Spleen (tissue), 13 donors: ENCODE data around the gene ETFDH. TPM values are rescaled to one million over a fixed set of nuclear protein-coding genes. Genes with fewer than 3 reads are reported as not detected.
A peak's percentile ranks its signal among the peaks of the same experiment; 100 is the strongest.

ENCODE experiments used
- DNase-seq: peaks from one replicate; pipeline ENCODE4 v3.0.0-alpha.2; 2020
- H3K27ac ChIP-seq, 8 donors: fragments of 200-600 bp; sonication (generic) in 7 of 8; 1 replicate in 4 of 8; 2 replicates in 4 of 8; pipeline versions ENCODE4 v1.5.0 to v1.8.0; 2016 to 2021; ENCODE audit warnings: inconsistent platforms in 4 of 8, mild to moderate bottlenecking in 4 of 8, moderate library complexity in 1 of 8
- H3K27me3 ChIP-seq, 7 donors: fragments of 200-600 bp; sonication (generic) in 6 of 7; replicated peaks in 1 of 7; 1 replicate in 4 of 7; 2 replicates in 3 of 7; pipeline versions ENCODE4 v1.5.0 to v1.8.0; 2016 to 2021; ENCODE audit warnings: inconsistent platforms in 3 of 7, mild to moderate bottlenecking in 1 of 7
- H3K36me3 ChIP-seq, 6 donors: fragments of 200-600 bp; sonication (generic) in 5 of 6; 1 replicate in 4 of 6; 2 replicates in 2 of 6; pipeline versions ENCODE4 v1.5.0 to v1.8.0; 2016 to 2021; ENCODE audit warnings: inconsistent platforms in 2 of 6
- H3K4me1 ChIP-seq, 6 donors: fragments of 200-600 bp; sonication (generic) in 5 of 6; 1 replicate in 3 of 6; 2 replicates in 3 of 6; pipeline versions ENCODE4 v1.5.0 to v1.8.0; 2016 to 2021; ENCODE audit warnings: inconsistent platforms in 3 of 6
- H3K4me3 ChIP-seq, 8 donors: fragments of 200-600 bp; sonication (generic) in 7 of 8; 1 replicate in 4 of 8; 2 replicates in 4 of 8; pipeline versions ENCODE4 v1.5.0 to v1.8.0; 2016 to 2021; ENCODE audit warnings: inconsistent platforms in 4 of 8, mild to moderate bottlenecking in 4 of 8, moderate library complexity in 2 of 8
- H3K9me3 ChIP-seq, 8 donors: fragments of 200-600 bp; sonication (generic) in 7 of 8; 1 replicate in 4 of 8; 2 replicates in 4 of 8; pipeline versions ENCODE4 v1.5.0 to v1.8.0; 2016 to 2021; ENCODE audit warnings: inconsistent platforms in 4 of 8
- POLR2A ChIP-seq, 3 donors: fragments of 450-650 bp; IDR thresholded peaks; one replicate each; pipeline ENCODE4 v1.5.1; 2017; ENCODE audit warnings: antibody characterized with exemption in 3 of 3, mild to moderate bottlenecking in 1 of 3
- POLR2AphosphoS5 ChIP-seq, 3 donors: sonication (generic); formaldehyde crosslinking; IDR thresholded peaks; one replicate each; pipeline ENCODE4 v1.5.1; 2017; ENCODE audit warnings: antibody characterized with exemption in 3 of 3
- WGBS, 5 donors: extraction: QIAGEN DNeasy Blood & Tissue Kit in 3 of 5; methylation state at CpG; one replicate each; pipeline versions ENCODE4 v1.1.5 to v1.1.7; 2013 to 2018; 5-methylcytosine and 5-hydroxymethylcytosine counted together
- intact Hi-C: fragments of 100-400 bp; cut with DNase I; formaldehyde crosslinking; loops from one replicate; pipeline ENCODE4 v1.15.0; 2023; ENCODE audit warnings: low total_unique reads
- long read RNA-seq, 2 donors: transcript quantifications; one replicate each; lab custom pipeline, GENCODE V29; 2026
- polyA plus RNA-seq, 3 donors: library from polyadenylated mRNA; stranded (reverse); fragments of 200-250 nt; gene quantifications; one replicate each; pipeline ENCODE4 v1.2.1, GENCODE V29; 2013
- total RNA-seq, 7 donors: library from RNA; depleted of rRNA in 3 of 7; stranded (reverse); fragments of >200 nt in 3 of 7; fragmentation: NEBNext Ultra II Directional in 4 of 7; extraction: Animal tissue kit (Norgen Biotek cat#: 25700) in 4 of 7; gene quantifications; one replicate each; pipeline versions ENCODE4 v1.1.0 to v1.2.1, GENCODE V29; 2016 to 2021
- TF ChIP-seq, protein P1 (sequence below), 11 experiments: fragments of 200-600 bp in 7 of 11; fragments of 450-650 bp in 4 of 11; sonication (generic) in 4 of 11; IDR thresholded peaks in 8 of 11; conservative IDR thresholded peaks in 3 of 11; 1 replicate in 7 of 11; 2 replicates in 4 of 11; pipeline versions ENCODE4 v1.4.0 to v1.8.0; 2016 to 2021; ENCODE audit warnings: antibody characterized with exemption in 11 of 11, inconsistent platforms in 4 of 11, mild to moderate bottlenecking in 1 of 11
- donor health status: healthy with polysubstance abuse.
- donor health status: DM: no; HTN: no; CAD: no; lungs with moderate emphysema.
- donor health status: DM: no; HTN: no; CAD: no.
- donor health status: Bipolar disorder and iron deficiency.
- donor health status: healthy.
- donor health status: DM: no; HTN: no; CAD: no.
- donor health status: DM: yes; HTN: yes; CAD: no.

Gene ETFDH
- total RNA-seq (10 to 100 TPM; 22.6 to 45.2 (median 27.7) TPM), polyA plus RNA-seq (10 to 100 TPM in 2 of 3 donors, 1 to 10 TPM in 1; 7.1 to 16.0 (median 15.1) TPM)
- long read RNA-seq, donor 1, transcript ETFDH-206 (13 exons, 3,282 nt) = major isoform, 5 of 35 reads
- long read RNA-seq, donor 1, partial matches to known transcripts = 10 of 35 reads
- long read RNA-seq, donor 1, other reads (novel, unspliced or antisense) = 20 of 35 reads
- long read RNA-seq, donor 2, partial matches to known transcripts = 0 of 3 reads
- long read RNA-seq, donor 2, other reads (novel, unspliced or antisense) = 0 of 3 reads

- H3K4me1 ChIP-seq = peaks cover 12 to 46% (median 26%) of the 10 kb centered on the region in 6 donors
- H3K36me3 ChIP-seq = no peaks in the 10 kb centered on the region
- intact Hi-C loops = no loop called here
- peak; percentile 96 to 98 (median 98) for TF ChIP-seq POLR2AphosphoS5 (IDR thresholded peaks at IDR 0.05)
- TF ChIP-seq, protein P1, sequence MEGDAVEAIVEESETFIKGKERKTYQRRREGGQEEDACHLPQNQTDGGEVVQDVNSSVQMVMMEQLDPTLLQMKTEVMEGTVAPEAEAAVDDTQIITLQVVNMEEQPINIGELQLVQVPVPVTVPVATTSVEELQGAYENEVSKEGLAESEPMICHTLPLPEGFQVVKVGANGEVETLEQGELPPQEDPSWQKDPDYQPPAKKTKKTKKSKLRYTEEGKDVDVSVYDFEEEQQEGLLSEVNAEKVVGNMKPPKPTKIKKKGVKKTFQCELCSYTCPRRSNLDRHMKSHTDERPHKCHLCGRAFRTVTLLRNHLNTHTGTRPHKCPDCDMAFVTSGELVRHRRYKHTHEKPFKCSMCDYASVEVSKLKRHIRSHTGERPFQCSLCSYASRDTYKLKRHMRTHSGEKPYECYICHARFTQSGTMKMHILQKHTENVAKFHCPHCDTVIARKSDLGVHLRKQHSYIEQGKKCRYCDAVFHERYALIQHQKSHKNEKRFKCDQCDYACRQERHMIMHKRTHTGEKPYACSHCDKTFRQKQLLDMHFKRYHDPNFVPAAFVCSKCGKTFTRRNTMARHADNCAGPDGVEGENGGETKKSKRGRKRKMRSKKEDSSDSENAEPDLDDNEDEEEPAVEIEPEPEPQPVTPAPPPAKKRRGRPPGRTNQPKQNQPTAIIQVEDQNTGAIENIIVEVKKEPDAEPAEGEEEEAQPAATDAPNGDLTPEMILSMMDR (IDR thresholded peaks at IDR 0.05 in 8 of 11, conservative IDR thresholded peaks at IDR 0.05 in 3 of 11) = peak; percentile 66 to 83 (median 77)
- TF ChIP-seq POLR2A (IDR thresholded peaks at IDR 0.05) = peak in 2 of 3 donors; percentile 71 to 75
- H3K9me3 ChIP-seq = no peaks in the 10 kb centered on the region
- peak within 1 kb of the TSS; percentile 78 to 94 (median 91) for H3K4me3 ChIP-seq
- no peaks in the 10 kb centered on the region for H3K27me3 ChIP-seq
- 0% methylated on average over 41 to 60 of the region's 60 CpGs for WGBS, 5 donors
- DNase-seq = peak; percentile 100
- peak within 1 kb of the TSS; percentile 93 to 99 (median 94) for H3K27ac ChIP-seq
Measured at GRCh38 chr4:158671915-158672806, at the start of gene ETFDH. TSS of gene ETFDH (plus strand) at chr4:158672296. CDS start at chr4:158672457, 161 bp downstream.

DNA sequence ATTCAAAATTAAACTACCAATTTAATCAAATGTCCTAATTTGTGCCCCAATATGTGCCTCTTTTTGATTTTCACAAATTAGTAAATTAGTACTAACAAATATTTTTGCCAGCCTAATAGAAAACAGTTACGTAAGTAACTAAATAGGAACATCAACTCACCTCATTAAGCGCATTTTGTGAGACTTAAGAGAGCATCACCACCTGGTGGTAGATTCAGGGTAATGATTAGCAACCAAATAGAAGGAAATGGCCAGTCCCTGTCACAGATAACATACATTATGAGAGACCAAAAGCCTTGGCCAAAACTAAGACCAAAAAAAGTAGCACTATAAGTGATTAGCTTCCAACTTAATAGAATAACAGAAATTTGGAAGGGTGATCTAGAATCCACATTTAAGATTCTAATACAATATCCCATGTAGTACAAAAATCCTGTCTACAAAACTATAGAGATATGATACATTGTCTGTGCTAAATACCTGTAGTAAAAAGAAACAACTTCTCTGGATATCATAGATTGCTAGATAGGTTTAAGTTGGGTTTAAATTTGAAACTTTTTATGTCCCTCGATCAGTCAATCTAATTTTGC is 47.1 kb upstream of the ETFDH start:
- DNase-seq = no peak
- H3K4me3 ChIP-seq = no peak overlapping the region
- intact Hi-C loops = loop anchor here (10.0 kb wide), 1 partner anchor 370 kb away; no protein-coding TSS in a partner anchor

GRCh38 chr4:158625544-158625943 is 46.6 kb upstream of the ETFDH start:
- WGBS, 5 donors = 62 to 87% (median 75%) methylated on average over 2 of the region's 2 CpGs
- Histone ChIP-seq H3K27me3 (peaks cover 0 to 5% (median 0%) of the 10 kb centered on the region in 7 donors), H3K27ac (no peak overlapping the region), H3K9me3 (no peaks in the 10 kb centered on the region), H3K4me3 (no peak overlapping the region), H3K36me3 (no peaks in the 10 kb centered on the region), H3K4me1 (peaks cover 0 to 3% (median 0%) of the 10 kb centered on the region in 6 donors)
- TF ChIP-seq POLR2AphosphoS5 (IDR thresholded peaks at IDR 0.05) (no peak), POLR2A (IDR thresholded peaks at IDR 0.05) (no peak)
- TF ChIP-seq, protein P1 (IDR thresholded peaks at IDR 0.05 in 8 of 11, conservative IDR thresholded peaks at IDR 0.05 in 3 of 11) = no peak
- DNase-seq = no peak
- intact Hi-C loops = loop anchor here (10.0 kb wide), 1 partner anchor 371 kb away; no protein-coding TSS in a partner anchor

More for the DNA sequence above, 47.1 kb upstream of the ETFDH start:
- Histone ChIP-seq H3K9me3 (no peaks in the 10 kb centered on the region), H3K27ac (no peak overlapping the region), H3K36me3 (no peaks in the 10 kb centered on the region), H3K4me1 (peaks cover 0 to 3% (median 0%) of the 10 kb centered on the region in 6 donors), H3K27me3 (peaks cover 0 to 5% (median 0%) of the 10 kb centered on the region in 7 donors)
- WGBS, 5 donors = 27 to 50% (median 42%) methylated on average over 3 of the region's 3 CpGs
- TF ChIP-seq POLR2AphosphoS5 (IDR thresholded peaks at IDR 0.05) (no peak), POLR2A (IDR thresholded peaks at IDR 0.05) (no peak)
- TF ChIP-seq, protein P1 (IDR thresholded peaks at IDR 0.05 in 8 of 11, conservative IDR thresholded peaks at IDR 0.05 in 3 of 11) = peak in 10 of 11 experiments; percentile 17 to 76 (median 68)
